ENCODE data around the gene SPINK8. TPM values are rescaled to one million over a fixed set of nuclear protein-coding genes. Genes with fewer than 3 reads are reported as not detected.

Gene SPINK8
- total RNA-seq, 1 experiment from 2014 or later = not detected

GRCh38 chr3:48318713-48319468 lies 14.6 kb downstream of the SPINK8 start:
- no peak for DNase-seq
- Mint-ChIP-seq H3K9me3 (peaks cover 21 to 27% of the 10 kb centered on the region in 2 experiments; a peak in 4 of 5 replicates), H3K4me1 (no peaks in the 10 kb centered on the region), H3K4me3 (no peak overlapping the region), H3K27ac (no peak overlapping the region; a peak in 1 of 7 replicates), H3K27me3 (ENCODE audit: low read depth) (peaks cover 18% of the 10 kb centered on the region), H3K36me3 (ENCODE audit: insufficient read depth in 1 of 3, low read depth in 3 of 3) (peaks cover 3 to 13% (median 5%) of the 10 kb centered on the region in 3 experiments; a peak in 5 of 7 replicates)
- Histone ChIP-seq H3K27me3 (ENCODE audit: insufficient read depth, low read length) (no peaks in the 10 kb centered on the region), H3K23ac (ENCODE audit: insufficient read length, low read depth, low read length) (no peak overlapping the region), H3K18ac (ENCODE audit: insufficient read length, low read depth, low read length) (no peak overlapping the region), H3K23me2 (ENCODE audit: insufficient read length, low read depth, low read length, poor library complexity, severe bottlenecking) (no peaks in the 10 kb centered on the region), H4K8ac (replicated peaks; ENCODE audit: insufficient read length, low read depth, low read length) (no peak overlapping the region), H4K91ac (ENCODE audit: insufficient read length, low read depth, low read length) (no peak overlapping the region), H2BK20ac (ENCODE audit: low read depth, low read length, poor library complexity, severe bottlenecking) (no peak overlapping the region), H3K4me1 (ENCODE audit: insufficient read depth, low read length) (no peaks in the 10 kb centered on the region), H4K5ac (ENCODE audit: insufficient read length, low read depth, low read length) (no peak overlapping the region), H2BK15ac (ENCODE audit: low read depth, low read length) (no peak overlapping the region), H2AK5ac (ENCODE audit: insufficient read length, low read length) (no peak overlapping the region), H3K9ac (ENCODE audit: extremely low read depth, insufficient read length, low read length) (no peak overlapping the region), H4K20me1 (ENCODE audit: control insufficient read depth, insufficient read depth, insufficient read length) (no peaks in the 10 kb centered on the region), H3K56ac (ENCODE audit: insufficient read length, low read depth, low read length) (no peak overlapping the region), H3K27ac (ENCODE audit: insufficient read length, low read depth, low read length) (no peak overlapping the region), H2AFZ (ENCODE audit: low read length) (no peak overlapping the region), H2BK120ac (ENCODE audit: low read depth, low read length, poor library complexity, severe bottlenecking) (no peak overlapping the region), H3K14ac (ENCODE audit: insufficient read depth, low read length) (no peak overlapping the region), H3K79me2 (ENCODE audit: insufficient read depth, low read length) (no peaks in the 10 kb centered on the region), H2BK12ac (ENCODE audit: insufficient read length, low read depth, low read length) (no peak overlapping the region), H3K4ac (ENCODE audit: low read depth, low read length) (no peak overlapping the region), H3K9me3 (ENCODE audit: control insufficient read depth, low read depth, low read length) (peaks cover 8% of the 10 kb centered on the region), H3K79me1 (ENCODE audit: insufficient read depth, low read depth, low read length, poor library complexity, severe bottlenecking) (no peaks in the 10 kb centered on the region), H3K4me2 (ENCODE audit: insufficient read depth, insufficient read length, low read length) (no peak overlapping the region), H2BK5ac (ENCODE audit: insufficient read length, low read length) (no peak overlapping the region), H3T11ph (ENCODE audit: low read length) (no peak overlapping the region)
- WGBS (ENCODE audit: extremely low coverage, insufficient read length, low lambda C conversion rate) = no CpG with 5 or more reads among the region's 2 CpGs
- TF ChIP-seq CTCF (conservative IDR thresholded peaks at IDR 0.05) = no peak
